HG03280 (cell line): ENCODE measurements around the gene LRFN2.

Source experiments
- ATAC-seq: cut with Tn5 transposase; IDR thresholded peaks from one replicate; pipeline ENCODE4 v1.9.1; 2021; ENCODE audit warnings: mild to moderate bottlenecking, moderate library complexity; ENCODE audit not compliant: unreplicated experiment

LRFN2 gene

GRCh38 chr6:40587240-40588069, at the start of gene LRFN2:
Gene LRFN2 (minus strand): TSS chr6:40587364.
- ATAC-seq = peak; percentile 66

DNA sequence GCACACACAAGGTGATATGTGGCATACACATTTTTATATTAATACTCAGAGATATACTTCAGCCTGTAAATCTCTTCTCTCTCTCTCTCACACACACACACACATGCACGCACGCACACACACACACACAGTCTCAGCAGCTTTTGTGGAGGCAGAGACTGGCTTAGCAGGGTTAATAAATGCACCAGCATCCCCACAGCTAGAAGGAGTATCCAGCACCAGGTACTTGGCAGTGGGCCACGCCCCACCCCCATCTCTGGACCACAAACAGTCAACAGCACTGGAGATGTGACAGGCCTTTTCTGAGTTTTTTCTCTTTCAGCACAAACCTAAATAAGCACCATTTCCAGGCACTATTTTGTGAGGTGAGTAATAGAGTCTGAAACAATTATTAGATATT, 47.3 kb upstream of the LRFN2 start:
- no peak for ATAC-seq

DNA sequence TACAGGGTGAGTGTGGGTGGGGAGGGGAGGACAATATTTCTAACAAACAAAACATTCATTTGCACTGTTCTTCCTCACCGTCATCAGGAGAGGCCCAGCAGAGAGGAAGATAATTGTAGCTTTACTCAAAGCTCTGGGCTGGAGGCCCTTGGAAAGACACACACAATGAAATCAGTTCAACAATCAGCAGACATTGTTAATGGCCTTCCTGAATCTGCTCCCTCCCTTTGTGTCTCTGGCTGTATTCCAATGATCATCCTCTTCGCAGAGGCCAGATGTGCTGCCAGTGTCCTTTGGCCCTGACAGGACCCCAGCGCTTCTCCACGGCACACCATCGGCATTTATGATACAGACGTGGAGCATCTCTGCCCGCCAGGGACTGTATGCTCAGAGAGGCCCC, 44.6 kb upstream of the LRFN2 start:
- no peak for ATAC-seq

- no peak for ATAC-seq
Measured at GRCh38 chr6:40630488-40630887, 43.3 kb upstream of the LRFN2 start.

GRCh38 chr6:40630051-40630450, 42.9 kb upstream of the LRFN2 start:
- no peak for ATAC-seq

GRCh38 chr6:40629463-40629862, 42.3 kb upstream of the LRFN2 start:
- no peak for ATAC-seq

DNA sequence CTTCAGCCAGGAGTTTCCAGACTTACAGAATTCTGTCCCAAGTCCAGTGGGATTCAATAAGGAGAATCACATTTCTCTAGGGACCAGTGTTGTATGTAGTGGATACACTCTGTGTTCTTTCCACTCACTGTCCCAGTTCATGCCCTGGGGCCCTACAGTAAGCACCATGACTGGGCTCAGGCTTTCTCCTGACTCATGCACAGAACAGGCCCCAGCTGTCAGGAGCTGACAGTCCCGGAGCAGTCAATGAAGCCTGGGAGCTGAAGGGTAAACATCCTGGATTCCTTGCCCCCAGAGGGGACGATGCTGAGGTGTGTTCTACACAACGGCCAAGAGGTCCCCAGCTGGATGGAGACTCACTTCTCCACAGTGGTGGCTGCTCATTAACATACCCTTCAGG, 40.2 kb upstream of the LRFN2 start:
- ATAC-seq = no peak

- ATAC-seq = no peak
Measured at GRCh38 chr6:40626886-40627285, 39.7 kb upstream of the LRFN2 start.

GRCh38 chr6:40623932-40624331, 36.8 kb upstream of the LRFN2 start:
- no peak for ATAC-seq

GRCh38 chr6:40623178-40623577, 36.0 kb upstream of the LRFN2 start:
- no peak for ATAC-seq

DNA sequence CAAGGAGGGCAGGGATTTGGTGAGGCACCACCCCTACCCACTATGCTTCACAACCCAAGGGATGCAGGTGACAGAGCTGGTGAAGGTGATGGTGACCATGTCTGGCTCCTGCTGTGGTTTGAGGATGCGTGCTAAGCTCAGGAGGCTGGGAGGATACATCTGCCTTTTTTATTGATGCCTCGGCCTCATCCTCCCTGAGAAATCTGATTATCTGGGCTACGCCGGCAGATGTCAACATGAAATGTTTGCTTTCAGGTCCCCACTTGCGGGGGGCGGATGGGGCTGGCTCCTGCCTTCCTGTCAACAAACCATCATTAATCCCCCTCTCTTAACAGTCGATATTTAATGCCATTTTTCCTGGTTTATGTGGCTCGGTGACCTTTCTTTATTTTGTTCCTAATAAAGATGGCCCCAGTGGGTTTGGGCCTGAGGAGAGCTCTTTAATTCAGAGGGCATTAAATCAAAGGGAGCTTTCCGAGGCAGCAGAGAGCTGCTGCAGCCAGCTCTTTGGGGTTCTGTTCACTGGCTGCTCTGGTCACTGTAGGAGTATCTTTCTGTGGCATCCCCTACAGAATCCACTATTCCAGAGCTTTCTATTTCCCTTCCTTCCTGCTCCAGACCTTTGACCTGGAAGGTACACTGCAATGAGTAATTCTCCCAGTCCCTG, 33.5 kb upstream of the LRFN2 start:
- ATAC-seq = no peak

DNA sequence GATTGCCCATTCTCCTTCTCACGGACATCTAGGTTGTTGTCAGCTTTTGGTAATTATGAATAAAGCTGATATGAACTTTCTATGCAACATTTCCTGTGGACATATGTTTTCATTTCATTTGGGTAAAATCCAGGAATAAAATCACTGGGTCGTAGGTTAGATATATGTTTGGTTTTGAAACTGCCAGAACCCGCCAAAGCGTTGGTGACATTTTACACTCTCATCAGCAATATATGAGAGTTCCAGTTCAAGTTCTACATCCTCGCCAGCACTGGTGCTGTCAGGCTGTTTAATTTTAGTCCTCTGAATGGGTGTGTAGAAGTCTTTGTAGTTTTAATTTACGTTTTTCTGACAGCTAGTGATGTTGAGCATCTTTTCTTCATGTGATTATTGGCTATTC, 27.5 kb upstream of the LRFN2 start:
- no peak for ATAC-seq

- ATAC-seq = no peak
Measured at GRCh38 chr6:40611912-40612311, 24.7 kb upstream of the LRFN2 start.

- ATAC-seq = no peak
Measured at GRCh38 chr6:40611434-40611833, 24.3 kb upstream of the LRFN2 start.

DNA sequence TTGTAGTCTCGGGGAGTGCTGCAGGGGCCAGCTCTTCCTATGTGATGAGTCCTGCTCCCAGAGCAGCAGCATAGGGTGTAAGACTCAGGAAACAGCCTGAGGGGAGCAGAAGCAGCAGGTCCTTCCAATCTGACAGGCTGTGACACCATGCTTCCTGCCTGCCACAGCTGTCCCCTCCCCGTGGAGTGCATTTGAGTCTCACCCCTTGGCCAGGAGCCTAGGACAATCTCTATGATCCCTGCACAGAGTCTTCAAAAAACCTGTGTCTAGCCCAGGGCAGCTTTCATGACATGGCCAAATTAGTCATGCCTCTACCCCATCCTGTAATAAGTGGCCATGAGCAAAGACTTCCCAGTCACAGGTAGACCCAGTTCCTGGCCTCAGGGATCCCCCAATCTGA, 23.1 kb upstream of the LRFN2 start:
- ATAC-seq = no peak

DNA sequence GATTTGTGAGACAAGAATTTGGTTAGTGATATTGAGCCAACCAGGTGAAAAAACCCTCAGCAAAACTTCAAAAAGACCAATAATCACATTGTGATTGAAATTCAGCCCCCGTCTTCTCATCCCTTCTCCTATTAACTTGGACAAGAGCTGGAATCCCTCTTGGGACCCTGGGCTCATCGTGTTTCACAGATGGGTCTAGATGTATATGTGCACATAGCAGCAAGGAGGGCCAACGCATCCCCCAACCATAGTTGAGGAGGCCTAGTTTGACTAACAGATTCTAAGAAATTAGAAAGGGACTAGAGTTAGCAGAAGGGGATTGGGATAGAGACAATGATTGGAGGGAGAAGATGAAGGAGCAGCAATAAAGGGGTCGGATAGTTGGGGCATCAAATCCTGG, 19.8 kb upstream of the LRFN2 start:
- ATAC-seq = no peak

- no peak for ATAC-seq
Measured at GRCh38 chr6:40606526-40606925, 19.4 kb upstream of the LRFN2 start.

DNA sequence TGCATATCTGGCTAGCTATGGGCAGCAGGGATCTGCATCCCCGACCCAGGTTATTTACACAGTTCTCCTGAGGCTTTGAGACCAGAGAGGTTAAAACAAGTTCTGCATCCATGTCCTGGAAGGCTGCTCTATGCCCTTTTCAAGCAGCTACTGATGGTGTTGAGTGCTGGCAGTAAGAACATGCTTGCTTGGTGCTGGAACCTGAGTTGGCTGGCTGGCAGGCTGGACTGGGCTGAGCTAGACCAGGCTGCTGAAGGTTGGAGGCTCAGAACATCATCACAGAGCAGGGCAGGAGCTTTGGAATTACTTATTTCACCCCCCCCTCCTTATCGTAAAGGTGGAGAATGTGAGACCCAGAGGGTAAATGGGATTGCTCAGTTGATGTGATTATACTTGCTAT, 16.9 kb upstream of the LRFN2 start:
- no peak for ATAC-seq

GRCh38 chr6:40599555-40599954, 12.4 kb upstream of the LRFN2 start:
- ATAC-seq = no peak

GRCh38 chr6:40598516-40598915, 11.4 kb upstream of the LRFN2 start:
- ATAC-seq = no peak

DNA sequence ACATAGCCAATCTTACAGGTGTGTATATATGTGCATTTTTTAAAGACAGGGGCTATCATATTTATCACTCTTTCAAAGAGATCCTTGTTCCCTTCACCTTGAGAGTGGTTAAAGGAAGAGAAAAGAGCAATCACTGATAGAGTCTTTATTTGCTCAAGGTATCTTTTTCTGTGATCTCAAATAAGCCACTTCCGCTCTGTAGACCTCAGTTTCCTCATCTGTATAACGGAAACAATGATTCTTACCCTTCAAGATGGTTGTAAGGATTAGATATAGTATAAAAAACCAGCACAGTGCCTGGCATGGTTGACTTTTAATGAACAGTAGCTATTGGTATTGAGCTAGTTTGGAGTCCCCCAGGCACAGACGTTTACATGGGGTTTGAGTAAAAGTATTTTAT, 10.1 kb upstream of the LRFN2 start:
- ATAC-seq = no peak

- ATAC-seq = no peak
Measured at GRCh38 chr6:40588480-40588879, 1.3 kb upstream of the LRFN2 start.

DNA sequence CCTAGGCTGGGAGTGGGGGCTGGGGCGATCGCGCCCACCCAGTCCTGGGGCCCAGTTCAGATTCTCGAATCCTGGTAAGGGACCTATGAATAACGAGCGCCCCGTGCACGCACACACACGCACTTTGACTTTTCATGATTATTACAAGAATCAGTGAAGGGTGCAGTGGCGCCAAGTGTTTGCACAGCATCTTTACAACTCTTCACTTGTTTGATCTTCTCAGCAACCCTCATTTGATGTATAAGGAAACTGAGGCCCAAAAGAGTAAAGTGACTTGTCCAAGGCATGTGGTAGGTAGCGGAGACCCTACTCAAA, 863 bp upstream of the LRFN2 start:
- no peak for ATAC-seq
